H9 (cell line): ENCODE results near the gene ZFP42. TPM values are rescaled to one million over a fixed set of nuclear protein-coding genes. Genes with fewer than 3 reads are reported as not detected.

ENCODE experiments used
- DNase-seq: peaks from one replicate; pipeline ENCODE4 v3.0.0-alpha.2; 2017
- H2AFZ ChIP-seq: one replicate; pipeline ENCODE4 v1.6.1; 2013; ENCODE audit warnings: mild to moderate bottlenecking, low read length, control low read depth, moderate library complexity
- H2AK5ac ChIP-seq: 2 replicates; pipeline ENCODE4 v1.6.1; 2013; ENCODE audit warnings: low read length, control low read depth, mixed read lengths; ENCODE audit not compliant: insufficient read length
- H2BK120ac ChIP-seq: one replicate; pipeline ENCODE4 v1.6.1; 2013; ENCODE audit warnings: low read depth, mild to moderate bottlenecking, low read length, control low read depth, inconsistent platforms; ENCODE audit not compliant: poor library complexity, severe bottlenecking
- H2BK12ac ChIP-seq: 2 replicates; pipeline ENCODE4 v1.6.1; 2013; ENCODE audit warnings: low read length, control low read depth, mixed read lengths, low read depth; ENCODE audit not compliant: insufficient read length
- H2BK15ac ChIP-seq: 2 replicates; pipeline ENCODE4 v1.6.1; 2013; ENCODE audit warnings: low read depth, low read length, control low read depth
- H2BK20ac ChIP-seq: one replicate; pipeline ENCODE4 v1.6.1; 2013; ENCODE audit warnings: low read depth, mild to moderate bottlenecking, low read length, control low read depth, inconsistent platforms; ENCODE audit not compliant: poor library complexity, severe bottlenecking
- H2BK5ac ChIP-seq: 2 replicates; pipeline ENCODE4 v1.6.1; 2013; ENCODE audit warnings: low read length, control low read depth, mixed read lengths; ENCODE audit not compliant: insufficient read length
- H3K14ac ChIP-seq: 2 replicates; pipeline ENCODE4 v1.6.1; 2013; ENCODE audit warnings: low read length, control low read depth; ENCODE audit not compliant: insufficient read depth
- H3K18ac ChIP-seq: 2 replicates; pipeline ENCODE4 v1.6.1; 2013; ENCODE audit warnings: low read depth, mild to moderate bottlenecking, mixed read lengths, low read length, control low read depth; ENCODE audit not compliant: insufficient read length
- H3K23ac ChIP-seq: 2 replicates; pipeline ENCODE4 v1.6.1; 2013; ENCODE audit warnings: low read length, control low read depth, mixed read lengths, low read depth; ENCODE audit not compliant: insufficient read length
- H3K23me2 ChIP-seq: 2 replicates; pipeline ENCODE4 v1.6.1; 2013; ENCODE audit warnings: low read depth, mild to moderate bottlenecking, mixed read lengths, low read length, control low read depth; ENCODE audit not compliant: insufficient read length, poor library complexity, severe bottlenecking
- H3K27ac ChIP-seq: 2 replicates; pipeline ENCODE4 v1.5.1; 2013; ENCODE audit warnings: low read length, control low read depth, mixed read lengths, low read depth; ENCODE audit not compliant: insufficient read length
- H3K27me3 ChIP-seq: 2 replicates; pipeline ENCODE4 v1.6.1; 2013; ENCODE audit warnings: low read length, control low read depth, inconsistent platforms; ENCODE audit not compliant: insufficient read depth
- H3K4ac ChIP-seq: 2 replicates; pipeline ENCODE4 v1.6.1; 2013; ENCODE audit warnings: low read depth, mild to moderate bottlenecking, control low read depth, inconsistent platforms, low read length, moderate library complexity
- H3K4me1 ChIP-seq: 2 replicates; pipeline ENCODE4 v1.6.1; 2013; ENCODE audit warnings: low read length, control low read depth, inconsistent platforms; ENCODE audit not compliant: insufficient read depth
- H3K4me2 ChIP-seq: 2 replicates; pipeline ENCODE4 v1.6.1; 2013; ENCODE audit warnings: low read length, control low read depth, mixed read lengths; ENCODE audit not compliant: insufficient read length, insufficient read depth
- H3K56ac ChIP-seq: 2 replicates; pipeline ENCODE4 v1.6.1; 2013; ENCODE audit warnings: low read depth, mild to moderate bottlenecking, mixed read lengths, low read length, control low read depth; ENCODE audit not compliant: insufficient read length
- H3K79me1 ChIP-seq: 2 replicates; pipeline ENCODE4 v1.6.1; 2013; ENCODE audit warnings: low read depth, mild to moderate bottlenecking, moderate library complexity, low read length, control low read depth, inconsistent platforms; ENCODE audit not compliant: insufficient read depth, poor library complexity, severe bottlenecking
- H3K79me2 ChIP-seq: 2 replicates; pipeline ENCODE4 v1.6.1; 2013; ENCODE audit warnings: low read length, control low read depth, inconsistent platforms; ENCODE audit not compliant: insufficient read depth
- H3K9ac ChIP-seq: 2 replicates; pipeline ENCODE4 v1.6.1; 2013; ENCODE audit warnings: low read length, control low read depth, mixed read lengths; ENCODE audit not compliant: insufficient read length; ENCODE audit errors: extremely low read depth
- H3K9me3 ChIP-seq: one replicate; pipeline ENCODE4 v1.6.1; 2013; ENCODE audit warnings: low read depth, low read length, inconsistent platforms; ENCODE audit not compliant: control insufficient read depth
- H3T11ph ChIP-seq: one replicate; pipeline ENCODE4 v1.6.1; 2013; ENCODE audit warnings: mild to moderate bottlenecking, low read length, control low read depth, inconsistent platforms
- H4K20me1 ChIP-seq: one replicate; pipeline ENCODE4 v1.6.1; 2013; ENCODE audit not compliant: control insufficient read depth, insufficient read length, insufficient read depth
- H4K5ac ChIP-seq: 2 replicates; pipeline ENCODE4 v1.6.1; 2013; ENCODE audit warnings: low read depth, mild to moderate bottlenecking, mixed read lengths, low read length, control low read depth; ENCODE audit not compliant: insufficient read length
- H4K8ac ChIP-seq: replicated peaks from 2 replicates; pipeline ENCODE4 v1.6.1; 2013; ENCODE audit warnings: low read length, control low read depth, mixed read lengths, low read depth; ENCODE audit not compliant: insufficient read length
- H4K91ac ChIP-seq: 2 replicates; pipeline ENCODE4 v1.6.1; 2013; ENCODE audit warnings: low read depth, mild to moderate bottlenecking, moderate library complexity, mixed read lengths, low read length, control low read depth; ENCODE audit not compliant: insufficient read length
- H3K27ac Mint-ChIP-seq, 3 experiments: 2 replicates in 2 of 3; 3 replicates in 1 of 3; pipeline ENCODE4 v1.8.0; 2020 to 2021; ENCODE audit warnings: mixed read lengths in 3 of 3, mild to moderate bottlenecking in 1 of 3, moderate library complexity in 1 of 3
- H3K27me3 Mint-ChIP-seq: 2 replicates; pipeline ENCODE4 v1.8.0; 2021; ENCODE audit warnings: low read depth, mild to moderate bottlenecking, moderate library complexity, mixed read lengths
- H3K36me3 Mint-ChIP-seq, 3 experiments: 2 replicates in 2 of 3; 3 replicates in 1 of 3; pipeline ENCODE4 v1.8.0; 2020 to 2021; ENCODE audit warnings: low read depth in 3 of 3, mixed read lengths in 3 of 3; ENCODE audit not compliant: insufficient read depth in 1 of 3
- H3K4me1 Mint-ChIP-seq, 2 experiments: 2 replicates each; pipeline ENCODE4 v1.8.0; 2020; ENCODE audit warnings: mixed read lengths in 2 of 2
- H3K4me3 Mint-ChIP-seq, 2 experiments: 2 replicates in 1 of 2; 3 replicates in 1 of 2; pipeline ENCODE4 v1.8.0; 2020 to 2021; ENCODE audit warnings: mild to moderate bottlenecking in 2 of 2, mixed read lengths in 2 of 2, moderate library complexity in 1 of 2
- H3K9me3 Mint-ChIP-seq, 2 experiments: 2 replicates in 1 of 2; 3 replicates in 1 of 2; pipeline ENCODE4 v1.8.0; 2020; ENCODE audit warnings: mild to moderate bottlenecking in 2 of 2, mixed read lengths in 2 of 2, moderate library complexity in 1 of 2
- CTCF ChIP-seq: fragments of 200-600 bp; sonication (generic); conservative IDR thresholded peaks from 3 replicates; pipeline ENCODE4 v1.8.0; 2021; ENCODE audit warnings: antibody characterized with exemption, mild to moderate bottlenecking
- WGBS: extraction: QIAGEN DNeasy Blood & Tissue Kit; methylation state at CpG from one replicate; pipeline ENCODE4 v1.1.7; 2013; ENCODE audit warnings: missing lambda C conversion rate, low lambda C conversion rate, mixed read lengths; ENCODE audit not compliant: insufficient read length; ENCODE audit errors: extremely low coverage; 5-methylcytosine and 5-hydroxymethylcytosine counted together
- total RNA-seq: library from RNA; stranded (reverse); gene quantifications from 2 replicates; pipeline ENCODE4 v1.2.1, GENCODE V29; 2021

ZFP42 gene
- total RNA-seq, 1 experiment from 2014 or later, result 193 TPM

- H2BK15ac ChIP-seq, result no peak overlapping the region
- peaks cover 7% of the 10 kb centered on the region for H3K79me1 ChIP-seq
- H3K36me3 Mint-ChIP-seq, result peaks cover 43 to 65% (median 64%) of the 10 kb centered on the region in 3 experiments
- peaks cover 3% of the 10 kb centered on the region for H4K20me1 ChIP-seq
- peaks cover 2% of the 10 kb centered on the region; the same call in 1 of the 2 replicates for H3K4me1 ChIP-seq
- no peak overlapping the region for H3K14ac ChIP-seq
- H2AK5ac ChIP-seq, result no peak overlapping the region
- H3K27me3 ChIP-seq, result no peaks in the 10 kb centered on the region
- H3K23ac ChIP-seq, result no peak overlapping the region
- no peak overlapping the region for H2AFZ ChIP-seq
- H3K79me2 ChIP-seq, result peaks cover 19% of the 10 kb centered on the region
- H3K18ac ChIP-seq, result no peak overlapping the region
- no peak overlapping the region for H2BK12ac ChIP-seq
- H3K9me3 Mint-ChIP-seq, result no peaks in the 10 kb centered on the region
- no peak for DNase-seq
- H4K8ac ChIP-seq, result no peak overlapping the region
- H3K4me3 Mint-ChIP-seq, result no peak overlapping the region
- H3K4ac ChIP-seq, result no peak overlapping the region
- no peak overlapping the region for H3K27ac ChIP-seq
- no peak for TF ChIP-seq CTCF
- H3K23me2 ChIP-seq, result no peaks in the 10 kb centered on the region
- H3K9ac ChIP-seq, result no peak overlapping the region
- H2BK20ac ChIP-seq, result no peak overlapping the region
- H4K5ac ChIP-seq, result no peak overlapping the region
- no peaks in the 10 kb centered on the region for H3K9me3 ChIP-seq
- no peak overlapping the region for H3T11ph ChIP-seq
- no peak overlapping the region for H3K56ac ChIP-seq
- no peak overlapping the region for H4K91ac ChIP-seq
- H3K4me2 ChIP-seq, result no peak overlapping the region
- H3K27ac Mint-ChIP-seq, result peak overlapping the region in 1 of 3 experiments; percentile 90; a peak in 2 of 7 replicates
- no peak overlapping the region for H2BK5ac ChIP-seq
- no peaks in the 10 kb centered on the region for H3K27me3 Mint-ChIP-seq
- peaks cover 22 to 35% of the 10 kb centered on the region in 2 experiments for H3K4me1 Mint-ChIP-seq
- WGBS, result no CpG with 5 or more reads among the region's 3 CpGs
- H2BK120ac ChIP-seq, result no peak overlapping the region
Observed at GRCh38 chr4:188005561-188005960, 10.0 kb downstream of the ZFP42 start.
